Karpas-422 (cell line): ENCODE results near the gene PLPP6. TPM values are rescaled to one million over a fixed set of nuclear protein-coding genes. Genes with fewer than 3 reads are reported as not detected.

Source experiments
- DNase-seq: peaks from one replicate; pipeline ENCODE4 v3.0.0-alpha.2; 2015
- H2AFZ ChIP-seq: fragments of 200-600 bp; sonication (generic); 2 replicates; pipeline ENCODE4 v1.6.1; 2014; ENCODE audit warnings: antibody characterized with exemption, low read length, mixed read lengths
- H3K27ac ChIP-seq: fragments of 200-600 bp; sonication (generic); 2 replicates; pipeline ENCODE4 v1.5.1; 2014; ENCODE audit warnings: mild to moderate bottlenecking, low read length, moderate library complexity
- H3K27me3 ChIP-seq: fragments of 200-600 bp; sonication (generic); 2 replicates; pipeline ENCODE4 v1.6.1; 2014; ENCODE audit warnings: low read length, mixed read lengths
- H3K36me3 ChIP-seq: fragments of 200-600 bp; sonication (generic); 2 replicates; pipeline ENCODE4 v1.6.1; 2014; ENCODE audit warnings: low read length, mixed read lengths; ENCODE audit not compliant: insufficient read depth
- H3K4me1 ChIP-seq: fragments of 200-600 bp; sonication (generic); 2 replicates; pipeline ENCODE4 v1.6.1; 2014; ENCODE audit warnings: mild to moderate bottlenecking, low read length, mixed read lengths
- H3K4me2 ChIP-seq: fragments of 200-600 bp; sonication (generic); 2 replicates; pipeline ENCODE4 v1.6.1; 2014; ENCODE audit warnings: low read length, low read depth, mild to moderate bottlenecking; ENCODE audit not compliant: poor library complexity, severe bottlenecking
- H3K4me3 ChIP-seq: fragments of 200-600 bp; sonication (generic); 2 replicates; pipeline ENCODE4 v1.5.1; 2014; ENCODE audit warnings: mild to moderate bottlenecking, antibody characterized with exemption, low read length, mixed read lengths
- H3K79me2 ChIP-seq: fragments of 200-600 bp; sonication (generic); 2 replicates; pipeline ENCODE4 v1.6.1; 2014; ENCODE audit warnings: mild to moderate bottlenecking, low read length, mixed read lengths
- H3K9ac ChIP-seq: fragments of 200-600 bp; sonication (generic); 2 replicates; pipeline ENCODE4 v1.6.0; 2014; ENCODE audit warnings: low read length
- H3K9me2 ChIP-seq: fragments of 200-600 bp; sonication (generic), shearing (Covaris generic); replicated peaks from 2 replicates; pipeline ENCODE4 v1.6.0; 2014; ENCODE audit warnings: mild to moderate bottlenecking, low read length, moderate library complexity; ENCODE audit not compliant: insufficient read depth
- H3K9me3 ChIP-seq: fragments of 300-700, 200-600 bp; sonication (generic); 2 replicates; pipeline ENCODE4 v1.6.1; 2014; ENCODE audit warnings: low read length, mixed read lengths
- H4K20me1 ChIP-seq: fragments of 200-600 bp; sonication (generic); 2 replicates; pipeline ENCODE4 v1.6.1; 2014; ENCODE audit warnings: mild to moderate bottlenecking, antibody characterized with exemption, low read length, low read depth; ENCODE audit not compliant: insufficient read depth
- total RNA-seq: library from RNA; depleted of rRNA; stranded (reverse); fragments of >200 nt; shearing (Covaris generic); gene quantifications from 2 replicates; pipeline ENCODE4 v1.2.3, GENCODE V29; 2014; ENCODE audit warnings: low replicate concordance

Gene PLPP6
- total RNA-seq, 1 experiment from 2014 or later = 13.1 TPM

GRCh38 chr9:4678679-4679267, 16.7 kb downstream of the PLPP6 start:
- H2AFZ ChIP-seq = peak overlapping the region; percentile 86
- peak overlapping the region; percentile 76 for H3K27ac ChIP-seq
- peaks cover 22% of the 10 kb centered on the region for H3K4me1 ChIP-seq
- peak overlapping the region; percentile 80 for H3K4me3 ChIP-seq
- no peaks in the 10 kb centered on the region for H3K9me2 ChIP-seq
- no peaks in the 10 kb centered on the region for H3K9me3 ChIP-seq
- peak overlapping the region; percentile 89 for H3K9ac ChIP-seq
- H4K20me1 ChIP-seq = no peaks in the 10 kb centered on the region
- DNase-seq = peak; percentile 73
- H3K4me2 ChIP-seq = peak overlapping the region; percentile 87
- peaks cover 41% of the 10 kb centered on the region for H3K79me2 ChIP-seq
- H3K36me3 ChIP-seq = no peaks in the 10 kb centered on the region
- H3K27me3 ChIP-seq = no peaks in the 10 kb centered on the region

GRCh38 chr9:4679268-4680172, 17.4 kb downstream of the PLPP6 start, which contains the start of gene CDC37L1:
Gene CDC37L1 (plus strand): TSS chr9:4679569. CDS start chr9:4679768, 199 bp downstream.
- H3K36me3 ChIP-seq = no peaks in the 10 kb centered on the region
- H3K4me1 ChIP-seq = peaks cover 22% of the 10 kb centered on the region
- DNase-seq = peak; percentile 99
- peak within 1 kb of the TSS; percentile 86 for H2AFZ ChIP-seq
- peak within 1 kb of the TSS; percentile 89 for H3K9ac ChIP-seq
- H3K27ac ChIP-seq = peak within 1 kb of the TSS; percentile 76
- H3K9me3 ChIP-seq = no peaks in the 10 kb centered on the region
- no peaks in the 10 kb centered on the region for H3K9me2 ChIP-seq
- peaks cover 46% of the 10 kb centered on the region for H3K79me2 ChIP-seq
- no peaks in the 10 kb centered on the region for H3K27me3 ChIP-seq
- H4K20me1 ChIP-seq = no peaks in the 10 kb centered on the region
- peak within 1 kb of the TSS; percentile 87 for H3K4me2 ChIP-seq
- peak within 1 kb of the TSS; percentile 80 for H3K4me3 ChIP-seq

GRCh38 chr9:4680173-4680525, 18.1 kb downstream of the PLPP6 start:
- Histone ChIP-seq H3K27me3 (no peaks in the 10 kb centered on the region), H2AFZ (no peak overlapping the region), H3K27ac (peak overlapping the region; percentile 49), H3K36me3 (no peaks in the 10 kb centered on the region), H3K4me3 (peak overlapping the region; percentile 80), H3K9me2 (no peaks in the 10 kb centered on the region), H3K79me2 (peaks cover 52% of the 10 kb centered on the region), H3K9ac (peak overlapping the region; percentile 89), H3K9me3 (no peaks in the 10 kb centered on the region), H3K4me2 (peak overlapping the region; percentile 86), H4K20me1 (no peaks in the 10 kb centered on the region), H3K4me1 (peaks cover 22% of the 10 kb centered on the region)
- DNase-seq = no peak

GRCh38 chr9:4680750-4681149, 18.7 kb downstream of the PLPP6 start:
- Histone ChIP-seq H3K4me2 (peak overlapping the region; percentile 86), H3K4me3 (peak overlapping the region; percentile 80), H3K36me3 (no peaks in the 10 kb centered on the region; the same call in 1 of the 2 replicates), H3K9me2 (no peaks in the 10 kb centered on the region), H3K79me2 (peaks cover 58% of the 10 kb centered on the region), H3K9me3 (no peaks in the 10 kb centered on the region), H2AFZ (no peak overlapping the region), H3K27me3 (no peaks in the 10 kb centered on the region), H3K27ac (no peak overlapping the region), H3K4me1 (peaks cover 22% of the 10 kb centered on the region), H4K20me1 (no peaks in the 10 kb centered on the region), H3K9ac (peak overlapping the region; percentile 89)
- DNase-seq = no peak

- Histone ChIP-seq H3K9me2 (no peaks in the 10 kb centered on the region), H3K4me1 (peaks cover 25% of the 10 kb centered on the region), H4K20me1 (no peaks in the 10 kb centered on the region), H3K9me3 (no peaks in the 10 kb centered on the region), H2AFZ (no peak overlapping the region), H3K27me3 (no peaks in the 10 kb centered on the region), H3K9ac (no peak overlapping the region), H3K4me3 (no peak overlapping the region), H3K4me2 (no peak overlapping the region), H3K36me3 (peaks cover 18% of the 10 kb centered on the region; the same call in 1 of the 2 replicates), H3K79me2 (peaks cover 91% of the 10 kb centered on the region), H3K27ac (no peak overlapping the region)
- DNase-seq = no peak
Measured at GRCh38 chr9:4684820-4685219, 22.7 kb downstream of the PLPP6 start.

GRCh38 chr9:4686112-4686511, 24.0 kb downstream of the PLPP6 start:
- Histone ChIP-seq H4K20me1 (no peaks in the 10 kb centered on the region), H3K4me3 (no peak overlapping the region), H3K9ac (no peak overlapping the region), H2AFZ (no peak overlapping the region), H3K27ac (no peak overlapping the region), H3K9me2 (no peaks in the 10 kb centered on the region), H3K4me1 (peaks cover 23% of the 10 kb centered on the region), H3K27me3 (no peaks in the 10 kb centered on the region), H3K36me3 (peaks cover 29% of the 10 kb centered on the region), H3K4me2 (no peak overlapping the region), H3K79me2 (peaks cover 91% of the 10 kb centered on the region), H3K9me3 (no peaks in the 10 kb centered on the region)
- DNase-seq = no peak

GRCh38 chr9:4686584-4686983, 24.5 kb downstream of the PLPP6 start:
- Histone ChIP-seq H3K9me2 (no peaks in the 10 kb centered on the region), H3K9ac (no peak overlapping the region), H3K36me3 (peaks cover 34% of the 10 kb centered on the region), H3K9me3 (no peaks in the 10 kb centered on the region), H2AFZ (no peak overlapping the region), H4K20me1 (no peaks in the 10 kb centered on the region), H3K79me2 (peaks cover 91% of the 10 kb centered on the region), H3K4me2 (no peak overlapping the region), H3K4me1 (peaks cover 18% of the 10 kb centered on the region), H3K27ac (no peak overlapping the region), H3K27me3 (no peaks in the 10 kb centered on the region), H3K4me3 (no peak overlapping the region)
- no peak for DNase-seq

GRCh38 chr9:4689021-4689420, 26.9 kb downstream of the PLPP6 start:
- H2AFZ ChIP-seq = no peak overlapping the region
- no peak overlapping the region for H3K9ac ChIP-seq
- peaks cover 17% of the 10 kb centered on the region for H3K4me1 ChIP-seq
- H3K4me2 ChIP-seq = no peak overlapping the region
- no peaks in the 10 kb centered on the region for H3K9me2 ChIP-seq
- H3K9me3 ChIP-seq = no peaks in the 10 kb centered on the region
- peaks cover 91% of the 10 kb centered on the region for H3K79me2 ChIP-seq
- no peaks in the 10 kb centered on the region for H3K27me3 ChIP-seq
- no peak overlapping the region for H3K4me3 ChIP-seq
- H4K20me1 ChIP-seq = no peaks in the 10 kb centered on the region
- DNase-seq = no peak
- peaks cover 45% of the 10 kb centered on the region for H3K36me3 ChIP-seq
- H3K27ac ChIP-seq = no peak overlapping the region
